Fibroblast of lung (primary cell): ENCODE measurements around the gene SLC37A4.

Experiments
- CTCF ChIP-seq, 2 donors: IDR thresholded peaks in 1 of 2; conservative IDR thresholded peaks in 1 of 2; 1 replicate in 1 of 2; 2 replicates in 1 of 2; pipeline ENCODE4 v1.5.1; 2011 to 2012; ENCODE audit warnings: low read length in 2 of 2, control low read depth in 1 of 2, inconsistent platforms in 1 of 2, low read depth in 1 of 2, mild to moderate bottlenecking in 1 of 2
- EZH2 ChIP-seq: IDR thresholded peaks from 2 replicates; pipeline ENCODE4 v1.5.1; 2012; ENCODE audit warnings: low read length, control low read depth, mild to moderate bottlenecking; ENCODE audit errors: missing control alignments

DNA sequence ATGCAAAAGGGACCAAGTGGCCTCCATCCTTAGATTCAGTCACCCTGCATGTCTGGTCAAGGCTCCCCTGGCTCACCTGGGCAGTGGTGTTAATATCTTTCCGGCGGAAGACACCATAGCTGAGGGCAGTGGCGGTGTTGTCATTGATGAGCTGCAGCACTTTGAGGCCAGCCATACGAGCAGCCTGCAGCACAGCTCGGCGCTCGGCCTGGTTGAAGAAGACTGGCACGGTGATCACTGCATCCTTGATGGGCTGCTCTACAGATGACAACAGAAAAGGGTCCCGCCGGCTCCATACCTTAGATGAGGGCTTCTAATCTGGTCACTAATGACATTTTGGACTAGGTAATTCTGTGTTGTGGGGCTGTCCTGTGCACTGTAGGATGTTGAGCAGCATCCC is 23.7 kb upstream of the SLC37A4 start:
- TF ChIP-seq CTCF (conservative IDR thresholded peaks at IDR 0.05 in 1 of 2, IDR thresholded peaks at IDR 0.05 in 1 of 2; ENCODE audit: low read depth in 1 of 2, low read length in 2 of 2) (no peak), EZH2 (no peak)
